HEK293 (cell line): Measurements from ENCODE around the gene MTARC1.

Experiments
- FEZF1 ChIP-seq: fragments of 450-650 bp; formaldehyde crosslinking; IDR thresholded peaks from 2 replicates; pipeline ENCODE4 v1.5.1; 2016; ENCODE audit warnings: missing biosample characterization, missing genetic modification characterization
- SCRT1 ChIP-seq: fragments of 450-650 bp; formaldehyde crosslinking; IDR thresholded peaks from 2 replicates; pipeline ENCODE4 v1.5.1; 2016; ENCODE audit warnings: missing biosample characterization, missing genetic modification characterization, borderline replicate concordance
- YY1 ChIP-seq: fragments of 450-650 bp; formaldehyde crosslinking; IDR thresholded peaks from 2 replicates; pipeline ENCODE4 v1.5.1; 2018; ENCODE audit warnings: missing biosample characterization, missing genetic modification characterization
- YY2 ChIP-seq: fragments of 450-650 bp; formaldehyde crosslinking; IDR thresholded peaks from 2 replicates; pipeline ENCODE4 v1.5.1; 2016; ENCODE audit warnings: missing biosample characterization, missing genetic modification characterization
- ZEB2 ChIP-seq: fragments of 450-650 bp; formaldehyde crosslinking; IDR thresholded peaks from 2 replicates; pipeline ENCODE4 v1.5.1; 2016; ENCODE audit warnings: missing biosample characterization, missing genetic modification characterization
- ZNF157 ChIP-seq: fragments of 450-650 bp; formaldehyde crosslinking; IDR thresholded peaks from 2 replicates; pipeline ENCODE4 v1.5.1; 2016; ENCODE audit warnings: missing biosample characterization, missing genetic modification characterization
- ZNF221 ChIP-seq: fragments of 450-650 bp; formaldehyde crosslinking; IDR thresholded peaks from 2 replicates; pipeline ENCODE4 v1.5.1; 2017; ENCODE audit warnings: missing biosample characterization, missing genetic modification characterization, borderline replicate concordance
- ZNF274 ChIP-seq, 2 experiments: fragments of 200-500 bp in 1 of 2; fragments of 450-650 bp in 1 of 2; sonication (Bioruptor generic) in 1 of 2; formaldehyde crosslinking in 1 of 2; IDR thresholded peaks; 2 replicates each; pipeline versions ENCODE4 v1.5.1 to v1.6.1; 2014 to 2016; ENCODE audit warnings: borderline replicate concordance in 1 of 2, inconsistent platforms in 1 of 2, low read length in 1 of 2, missing biosample characterization in 1 of 2, missing genetic modification characterization in 1 of 2
- ZNF302 ChIP-seq: fragments of 450-650 bp; formaldehyde crosslinking; IDR thresholded peaks from 2 replicates; pipeline ENCODE4 v1.5.1; 2016; ENCODE audit warnings: missing biosample characterization, missing genetic modification characterization, low read depth
- ZNF324 ChIP-seq: fragments of 450-650 bp; formaldehyde crosslinking; IDR thresholded peaks from 2 replicates; pipeline ENCODE4 v1.5.1; 2016; ENCODE audit warnings: missing biosample characterization, missing genetic modification characterization
- ZNF404 ChIP-seq: fragments of 450-650 bp; formaldehyde crosslinking; IDR thresholded peaks from 2 replicates; pipeline ENCODE4 v1.5.1; 2017; ENCODE audit warnings: missing biosample characterization, missing genetic modification characterization
- ZNF501 ChIP-seq: fragments of 450-650 bp; formaldehyde crosslinking; IDR thresholded peaks from 2 replicates; pipeline ENCODE4 v1.5.1; 2016; ENCODE audit warnings: missing biosample characterization, missing genetic modification characterization
- ZNF610 ChIP-seq: fragments of 450-650 bp; formaldehyde crosslinking; IDR thresholded peaks from 2 replicates; pipeline ENCODE4 v1.5.1; 2016; ENCODE audit warnings: missing biosample characterization, missing genetic modification characterization, borderline replicate concordance
- ZNF626 ChIP-seq: fragments of 450-650 bp; sonication (Bioruptor Pico); formaldehyde crosslinking; IDR thresholded peaks from 2 replicates; pipeline ENCODE4 v1.5.1; 2018; ENCODE audit warnings: missing biosample characterization, missing genetic modification characterization, inconsistent platforms
- ZNF776 ChIP-seq: fragments of 450-650 bp; formaldehyde crosslinking; IDR thresholded peaks from 2 replicates; pipeline ENCODE4 v1.5.0; 2017; ENCODE audit warnings: missing biosample characterization, missing genetic modification characterization, borderline replicate concordance
- ZNF785 ChIP-seq: fragments of 450-650 bp; formaldehyde crosslinking; IDR thresholded peaks from 2 replicates; pipeline ENCODE4 v1.5.1; 2016; ENCODE audit warnings: missing biosample characterization, missing genetic modification characterization
- ZNF791 ChIP-seq: fragments of 450-650 bp; formaldehyde crosslinking; IDR thresholded peaks from 2 replicates; pipeline ENCODE4 v1.5.1; 2016; ENCODE audit warnings: missing biosample characterization, missing genetic modification characterization
- ZSCAN23 ChIP-seq: fragments of 450-650 bp; formaldehyde crosslinking; IDR thresholded peaks from 2 replicates; pipeline ENCODE4 v1.5.1; 2016; ENCODE audit warnings: missing biosample characterization, missing genetic modification characterization
- TF ChIP-seq, protein P1 (sequence below): fragments of 450-650 bp; formaldehyde crosslinking; IDR thresholded peaks from 2 replicates; pipeline ENCODE4 v1.5.1; 2016; ENCODE audit warnings: missing biosample characterization, missing genetic modification characterization
- TF ChIP-seq, protein P2 (sequence below): fragments of 450-650 bp; formaldehyde crosslinking; IDR thresholded peaks from 2 replicates; pipeline ENCODE4 v1.5.1; 2016; ENCODE audit warnings: missing biosample characterization, missing genetic modification characterization
- TF ChIP-seq, protein P3 (sequence below): fragments of 450-650 bp; formaldehyde crosslinking; IDR thresholded peaks from 2 replicates; pipeline ENCODE4 v1.5.1; 2017; ENCODE audit warnings: missing biosample characterization, missing genetic modification characterization
- TF ChIP-seq, protein P4 (sequence below): fragments of 450-650 bp; formaldehyde crosslinking; conservative IDR thresholded peaks from 2 replicates; pipeline ENCODE4 v1.5.1; 2016; ENCODE audit warnings: low read depth, missing biosample characterization, missing genetic modification characterization
- TF ChIP-seq, protein P5 (sequence below): fragments of 450-650 bp; formaldehyde crosslinking; IDR thresholded peaks from 2 replicates; pipeline ENCODE4 v1.5.1; 2017; ENCODE audit warnings: missing biosample characterization, missing genetic modification characterization

Gene MTARC1

DNA sequence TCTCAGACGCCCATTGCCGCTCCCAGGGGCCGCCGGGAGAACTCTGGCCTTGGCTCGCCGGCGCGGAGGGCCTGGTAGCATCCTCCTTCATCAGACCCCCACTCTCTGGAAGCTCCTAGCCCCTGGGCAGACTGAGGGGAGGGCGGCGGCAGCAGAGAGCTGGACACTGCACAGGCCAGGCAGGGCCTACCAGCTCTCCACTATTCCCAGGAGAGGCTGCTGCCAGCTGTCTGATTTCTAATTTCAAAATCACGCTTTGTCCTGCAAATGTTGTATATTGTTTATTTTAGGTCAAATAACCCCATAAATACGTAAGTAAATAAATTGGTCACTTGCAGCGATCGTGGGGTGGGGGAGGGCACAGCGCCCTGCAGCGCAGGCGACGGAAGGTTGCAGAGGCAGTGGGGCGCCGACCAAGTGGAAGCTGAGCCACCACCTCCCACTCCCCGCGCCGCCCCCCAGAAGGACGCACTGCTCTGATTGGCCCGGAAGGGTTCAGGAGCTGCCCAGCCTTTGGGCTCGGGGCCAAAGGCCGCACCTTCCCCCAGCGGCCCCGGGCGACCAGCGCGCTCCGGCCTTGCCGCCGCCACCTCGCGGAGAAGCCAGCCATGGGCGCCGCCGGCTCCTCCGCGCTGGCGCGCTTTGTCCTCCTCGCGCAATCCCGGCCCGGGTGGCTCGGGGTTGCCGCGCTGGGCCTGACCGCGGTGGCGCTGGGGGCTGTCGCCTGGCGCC, at the start of gene MTARC1 (continued):
- TF ChIP-seq, protein P1, sequence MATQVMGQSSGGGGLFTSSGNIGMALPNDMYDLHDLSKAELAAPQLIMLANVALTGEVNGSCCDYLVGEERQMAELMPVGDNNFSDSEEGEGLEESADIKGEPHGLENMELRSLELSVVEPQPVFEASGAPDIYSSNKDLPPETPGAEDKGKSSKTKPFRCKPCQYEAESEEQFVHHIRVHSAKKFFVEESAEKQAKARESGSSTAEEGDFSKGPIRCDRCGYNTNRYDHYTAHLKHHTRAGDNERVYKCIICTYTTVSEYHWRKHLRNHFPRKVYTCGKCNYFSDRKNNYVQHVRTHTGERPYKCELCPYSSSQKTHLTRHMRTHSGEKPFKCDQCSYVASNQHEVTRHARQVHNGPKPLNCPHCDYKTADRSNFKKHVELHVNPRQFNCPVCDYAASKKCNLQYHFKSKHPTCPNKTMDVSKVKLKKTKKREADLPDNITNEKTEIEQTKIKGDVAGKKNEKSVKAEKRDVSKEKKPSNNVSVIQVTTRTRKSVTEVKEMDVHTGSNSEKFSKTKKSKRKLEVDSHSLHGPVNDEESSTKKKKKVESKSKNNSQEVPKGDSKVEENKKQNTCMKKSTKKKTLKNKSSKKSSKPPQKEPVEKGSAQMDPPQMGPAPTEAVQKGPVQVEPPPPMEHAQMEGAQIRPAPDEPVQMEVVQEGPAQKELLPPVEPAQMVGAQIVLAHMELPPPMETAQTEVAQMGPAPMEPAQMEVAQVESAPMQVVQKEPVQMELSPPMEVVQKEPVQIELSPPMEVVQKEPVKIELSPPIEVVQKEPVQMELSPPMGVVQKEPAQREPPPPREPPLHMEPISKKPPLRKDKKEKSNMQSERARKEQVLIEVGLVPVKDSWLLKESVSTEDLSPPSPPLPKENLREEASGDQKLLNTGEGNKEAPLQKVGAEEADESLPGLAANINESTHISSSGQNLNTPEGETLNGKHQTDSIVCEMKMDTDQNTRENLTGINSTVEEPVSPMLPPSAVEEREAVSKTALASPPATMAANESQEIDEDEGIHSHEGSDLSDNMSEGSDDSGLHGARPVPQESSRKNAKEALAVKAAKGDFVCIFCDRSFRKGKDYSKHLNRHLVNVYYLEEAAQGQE (tag by site-specific recombination) = peak; percentile 84
- TF ChIP-seq ZNF157 (tag by site-specific recombination) (no peak), ZNF501 (tag by site-specific recombination) (0 out of 2 replicates have a peak, but pooled peaks have one; percentile 58), ZNF791 (tag by site-specific recombination) (no peak), FEZF1 (tag by site-specific recombination) (peak; percentile 95), ZNF324 (tag by site-specific recombination) (peak; percentile 61; the same call in 1 of the 2 replicates), ZNF274 (IDR thresholded peaks at IDR 0.05; ENCODE audit: low read length) (no peak), ZNF274 (tag by site-specific recombination; IDR thresholded peaks at IDR 0.05; ENCODE audit: borderline replicate concordance) (no peak), ZNF785 (tag by site-specific recombination) (no peak), ZEB2 (tag by site-specific recombination) (peak; percentile 71), ZNF404 (tag by site-specific recombination) (no peak), ZSCAN23 (tag by site-specific recombination) (0 out of 2 replicates have a peak, but pooled peaks have one; percentile 35), SCRT1 (tag by site-specific recombination) (no peak), ZNF610 (tag by site-specific recombination) (no peak; the same call in 1 of the 2 replicates), YY2 (tag by site-specific recombination) (no peak), ZNF776 (tag by site-specific recombination) (no peak), ZNF221 (no peak; the same call in 1 of the 2 replicates), YY1 (no peak; the same call in 1 of the 2 replicates), ZNF302 (tag by site-specific recombination) (no peak), ZNF626 (tag by site-specific recombination) (no peak)
- TF ChIP-seq, protein P2, sequence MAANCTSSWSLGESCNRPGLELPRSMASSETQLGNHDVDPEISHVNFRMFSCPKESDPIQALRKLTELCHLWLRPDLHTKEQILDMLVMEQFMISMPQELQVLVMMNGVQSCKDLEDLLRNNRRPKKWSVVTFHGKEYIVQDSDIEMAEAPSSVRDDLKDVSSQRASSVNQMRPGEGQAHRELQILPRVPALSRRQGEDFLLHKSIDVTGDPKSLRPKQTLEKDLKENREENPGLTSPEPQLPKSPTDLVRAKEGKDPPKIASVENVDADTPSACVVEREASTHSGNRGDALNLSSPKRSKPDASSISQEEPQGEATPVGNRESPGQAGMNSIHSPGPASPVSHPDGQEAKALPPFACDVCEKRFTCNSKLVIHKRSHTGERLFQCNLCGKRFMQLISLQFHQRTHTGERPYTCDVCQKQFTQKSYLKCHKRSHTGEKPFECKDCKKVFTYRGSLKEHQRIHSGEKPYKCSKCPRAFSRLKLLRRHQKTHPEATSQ = 0 out of 2 replicates have a peak, but pooled peaks have one; percentile 23
- TF ChIP-seq, protein P3, sequence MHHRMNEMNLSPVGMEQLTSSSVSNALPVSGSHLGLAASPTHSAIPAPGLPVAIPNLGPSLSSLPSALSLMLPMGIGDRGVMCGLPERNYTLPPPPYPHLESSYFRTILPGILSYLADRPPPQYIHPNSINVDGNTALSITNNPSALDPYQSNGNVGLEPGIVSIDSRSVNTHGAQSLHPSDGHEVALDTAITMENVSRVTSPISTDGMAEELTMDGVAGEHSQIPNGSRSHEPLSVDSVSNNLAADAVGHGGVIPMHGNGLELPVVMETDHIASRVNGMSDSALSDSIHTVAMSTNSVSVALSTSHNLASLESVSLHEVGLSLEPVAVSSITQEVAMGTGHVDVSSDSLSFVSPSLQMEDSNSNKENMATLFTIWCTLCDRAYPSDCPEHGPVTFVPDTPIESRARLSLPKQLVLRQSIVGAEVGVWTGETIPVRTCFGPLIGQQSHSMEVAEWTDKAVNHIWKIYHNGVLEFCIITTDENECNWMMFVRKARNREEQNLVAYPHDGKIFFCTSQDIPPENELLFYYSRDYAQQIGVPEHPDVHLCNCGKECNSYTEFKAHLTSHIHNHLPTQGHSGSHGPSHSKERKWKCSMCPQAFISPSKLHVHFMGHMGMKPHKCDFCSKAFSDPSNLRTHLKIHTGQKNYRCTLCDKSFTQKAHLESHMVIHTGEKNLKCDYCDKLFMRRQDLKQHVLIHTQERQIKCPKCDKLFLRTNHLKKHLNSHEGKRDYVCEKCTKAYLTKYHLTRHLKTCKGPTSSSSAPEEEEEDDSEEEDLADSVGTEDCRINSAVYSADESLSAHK (tag by site-specific recombination) = peak; percentile 31; the same call in 1 of the 2 replicates
- TF ChIP-seq, protein P4, sequence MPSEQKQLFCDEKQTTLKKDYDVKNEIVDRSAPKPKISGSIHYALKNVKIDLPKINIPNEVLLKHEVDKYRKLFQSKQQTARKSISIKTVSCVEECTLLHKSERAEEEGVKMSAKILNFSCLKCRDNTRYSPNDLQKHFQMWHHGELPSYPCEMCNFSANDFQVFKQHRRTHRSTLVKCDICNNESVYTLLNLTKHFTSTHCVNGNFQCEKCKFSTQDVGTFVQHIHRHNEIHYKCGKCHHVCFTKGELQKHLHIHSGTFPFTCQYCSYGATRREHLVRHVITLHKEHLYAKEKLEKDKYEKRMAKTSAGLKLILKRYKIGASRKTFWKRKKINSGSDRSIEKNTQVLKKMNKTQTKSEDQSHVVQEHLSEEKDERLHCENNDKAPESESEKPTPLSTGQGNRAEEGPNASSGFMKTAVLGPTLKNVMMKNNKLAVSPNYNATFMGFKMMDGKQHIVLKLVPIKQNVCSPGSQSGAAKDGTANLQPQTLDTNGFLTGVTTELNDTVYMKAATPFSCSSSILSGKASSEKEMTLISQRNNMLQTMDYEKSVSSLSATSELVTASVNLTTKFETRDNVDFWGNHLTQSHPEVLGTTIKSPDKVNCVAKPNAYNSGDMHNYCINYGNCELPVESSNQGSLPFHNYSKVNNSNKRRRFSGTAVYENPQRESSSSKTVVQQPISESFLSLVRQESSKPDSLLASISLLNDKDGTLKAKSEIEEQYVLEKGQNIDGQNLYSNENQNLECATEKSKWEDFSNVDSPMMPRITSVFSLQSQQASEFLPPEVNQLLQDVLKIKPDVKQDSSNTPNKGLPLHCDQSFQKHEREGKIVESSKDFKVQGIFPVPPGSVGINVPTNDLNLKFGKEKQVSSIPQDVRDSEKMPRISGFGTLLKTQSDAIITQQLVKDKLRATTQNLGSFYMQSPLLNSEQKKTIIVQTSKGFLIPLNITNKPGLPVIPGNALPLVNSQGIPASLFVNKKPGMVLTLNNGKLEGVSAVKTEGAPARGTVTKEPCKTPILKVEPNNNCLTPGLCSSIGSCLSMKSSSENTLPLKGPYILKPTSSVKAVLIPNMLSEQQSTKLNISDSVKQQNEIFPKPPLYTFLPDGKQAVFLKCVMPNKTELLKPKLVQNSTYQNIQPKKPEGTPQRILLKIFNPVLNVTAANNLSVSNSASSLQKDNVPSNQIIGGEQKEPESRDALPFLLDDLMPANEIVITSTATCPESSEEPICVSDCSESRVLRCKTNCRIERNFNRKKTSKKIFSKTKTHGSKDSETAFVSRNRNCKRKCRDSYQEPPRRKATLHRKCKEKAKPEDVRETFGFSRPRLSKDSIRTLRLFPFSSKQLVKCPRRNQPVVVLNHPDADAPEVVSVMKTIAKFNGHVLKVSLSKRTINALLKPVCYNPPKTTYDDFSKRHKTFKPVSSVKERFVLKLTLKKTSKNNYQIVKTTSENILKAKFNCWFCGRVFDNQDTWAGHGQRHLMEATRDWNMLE (tag by site-specific recombination) = 0 out of 2 replicates have a peak, but pooled peaks have one; percentile 14
- TF ChIP-seq, protein P5, sequence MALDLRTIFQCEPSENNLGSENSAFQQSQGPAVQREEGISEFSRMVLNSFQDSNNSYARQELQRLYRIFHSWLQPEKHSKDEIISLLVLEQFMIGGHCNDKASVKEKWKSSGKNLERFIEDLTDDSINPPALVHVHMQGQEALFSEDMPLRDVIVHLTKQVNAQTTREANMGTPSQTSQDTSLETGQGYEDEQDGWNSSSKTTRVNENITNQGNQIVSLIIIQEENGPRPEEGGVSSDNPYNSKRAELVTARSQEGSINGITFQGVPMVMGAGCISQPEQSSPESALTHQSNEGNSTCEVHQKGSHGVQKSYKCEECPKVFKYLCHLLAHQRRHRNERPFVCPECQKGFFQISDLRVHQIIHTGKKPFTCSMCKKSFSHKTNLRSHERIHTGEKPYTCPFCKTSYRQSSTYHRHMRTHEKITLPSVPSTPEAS (tag by site-specific recombination) = no peak
